GM18498 (cell line): Measurements from ENCODE around the gene SHOX.
"Not testable (repeated sequence)": the region's sequence is repeated elsewhere in the genome, so short reads cannot be mapped to it uniquely, and the experiment has no call there.

Experiments used
- ATAC-seq: cut with Tn5 transposase; IDR thresholded peaks from one replicate; pipeline ENCODE4 v1.9.1; 2021; ENCODE audit warnings: mild to moderate bottlenecking, moderate library complexity; ENCODE audit not compliant: unreplicated experiment

SHOX gene

DNA sequence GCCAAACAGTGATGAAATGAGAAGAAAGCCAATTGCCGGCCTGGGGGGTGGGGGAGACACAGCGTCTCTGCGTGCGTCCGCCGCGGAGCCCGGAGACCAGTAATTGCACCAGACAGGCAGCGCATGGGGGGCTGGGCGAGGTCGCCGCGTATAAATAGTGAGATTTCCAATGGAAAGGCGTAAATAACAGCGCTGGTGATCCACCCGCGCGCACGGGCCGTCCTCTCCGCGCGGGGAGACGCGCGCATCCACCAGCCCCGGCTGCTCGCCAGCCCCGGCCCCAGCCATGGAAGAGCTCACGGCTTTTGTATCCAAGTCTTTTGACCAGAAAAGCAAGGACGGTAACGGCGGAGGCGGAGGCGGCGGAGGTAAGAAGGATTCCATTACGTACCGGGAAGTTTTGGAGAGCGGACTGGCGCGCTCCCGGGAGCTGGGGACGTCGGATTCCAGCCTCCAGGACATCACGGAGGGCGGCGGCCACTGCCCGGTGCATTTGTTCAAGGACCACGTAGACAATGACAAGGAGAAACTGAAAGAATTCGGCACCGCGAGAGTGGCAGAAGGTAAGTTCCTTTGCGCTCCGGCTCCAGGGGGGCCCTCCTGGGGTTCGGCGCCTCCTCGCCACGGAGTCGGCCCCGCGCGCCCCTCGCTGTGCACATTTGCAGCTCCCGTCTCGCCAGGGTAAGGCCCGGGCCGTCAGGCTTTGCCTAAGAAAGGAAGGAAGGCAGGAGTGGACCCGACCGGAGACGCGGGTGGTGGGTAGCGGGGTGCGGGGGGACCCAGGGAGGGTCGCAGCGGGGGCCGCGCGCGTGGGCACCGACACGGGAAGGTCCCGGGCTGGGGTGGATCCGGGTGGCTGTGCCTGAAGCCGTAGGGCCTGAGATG lies at the start of gene SHOX:
Gene SHOX (plus strand): TSS at position 180 of the 885 bp plus-strand sequence. CDS start 107 bp downstream, at position 287.
- no peak for ATAC-seq

DNA sequence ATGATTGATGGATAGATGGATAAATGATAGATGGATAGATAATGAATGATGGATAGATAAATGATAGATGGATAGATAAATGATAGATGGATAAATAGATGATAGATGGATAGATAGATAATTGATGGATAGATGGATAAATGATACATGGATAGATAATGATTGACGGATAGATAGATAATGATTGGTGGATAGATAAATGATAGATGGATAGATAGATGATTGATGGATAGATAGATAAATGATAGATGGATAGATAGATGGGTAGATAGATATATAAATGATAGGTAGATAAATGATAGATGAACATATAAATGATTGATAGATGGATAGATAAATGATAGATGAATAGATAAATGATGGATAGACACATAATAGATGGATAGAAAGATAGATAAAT lies 49.5 kb upstream of the SHOX start:
- no peak for ATAC-seq

DNA sequence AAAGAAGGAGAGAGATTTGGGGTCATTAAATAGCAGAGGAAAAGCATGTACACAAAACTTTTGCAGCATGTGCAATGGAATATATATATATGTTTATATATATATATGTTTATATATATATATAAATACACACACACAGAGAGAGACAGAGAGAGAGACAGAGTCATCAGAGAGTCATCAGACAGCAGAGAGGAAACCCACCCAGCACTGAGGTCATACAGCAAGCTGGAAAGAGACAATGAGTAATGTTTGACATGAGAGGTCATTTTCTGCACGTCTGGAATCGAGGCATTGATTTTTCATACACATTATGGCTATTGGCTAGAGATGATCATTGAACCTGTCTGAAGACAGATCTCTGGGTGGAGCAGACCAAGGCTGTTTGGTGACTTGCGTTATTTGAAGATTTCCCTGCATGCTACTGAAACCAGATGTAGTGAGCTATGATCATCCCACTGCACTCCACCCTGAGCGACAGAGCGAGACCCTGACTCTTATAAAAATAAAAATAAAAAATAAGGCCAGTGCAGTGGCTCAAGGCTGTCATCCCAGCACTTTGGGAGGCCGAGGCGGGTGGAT lies 48.8 kb upstream of the SHOX start:
- no peak for ATAC-seq

DNA sequence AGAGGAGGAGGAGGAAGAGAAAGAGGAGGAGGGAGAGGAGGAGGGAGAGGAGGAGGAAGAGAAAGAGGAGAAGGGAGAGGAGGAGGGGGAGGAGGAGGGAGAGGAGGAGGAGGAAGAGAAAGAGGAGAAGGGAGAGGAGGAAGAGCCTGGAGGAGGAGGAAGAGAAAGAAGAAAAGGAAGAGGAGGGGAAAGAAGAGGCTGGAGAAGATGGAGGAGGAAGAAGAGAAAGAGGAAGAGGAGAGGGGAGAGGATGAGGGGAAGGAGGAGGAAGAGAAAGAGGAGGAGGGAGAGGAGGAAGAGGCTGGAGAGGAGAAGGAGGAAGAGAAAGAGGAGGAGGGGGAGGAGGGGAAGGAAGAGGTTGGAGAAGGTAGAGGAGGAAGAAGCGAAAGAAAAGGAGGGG lies 46.0 kb upstream of the SHOX start:
- no peak for ATAC-seq

DNA sequence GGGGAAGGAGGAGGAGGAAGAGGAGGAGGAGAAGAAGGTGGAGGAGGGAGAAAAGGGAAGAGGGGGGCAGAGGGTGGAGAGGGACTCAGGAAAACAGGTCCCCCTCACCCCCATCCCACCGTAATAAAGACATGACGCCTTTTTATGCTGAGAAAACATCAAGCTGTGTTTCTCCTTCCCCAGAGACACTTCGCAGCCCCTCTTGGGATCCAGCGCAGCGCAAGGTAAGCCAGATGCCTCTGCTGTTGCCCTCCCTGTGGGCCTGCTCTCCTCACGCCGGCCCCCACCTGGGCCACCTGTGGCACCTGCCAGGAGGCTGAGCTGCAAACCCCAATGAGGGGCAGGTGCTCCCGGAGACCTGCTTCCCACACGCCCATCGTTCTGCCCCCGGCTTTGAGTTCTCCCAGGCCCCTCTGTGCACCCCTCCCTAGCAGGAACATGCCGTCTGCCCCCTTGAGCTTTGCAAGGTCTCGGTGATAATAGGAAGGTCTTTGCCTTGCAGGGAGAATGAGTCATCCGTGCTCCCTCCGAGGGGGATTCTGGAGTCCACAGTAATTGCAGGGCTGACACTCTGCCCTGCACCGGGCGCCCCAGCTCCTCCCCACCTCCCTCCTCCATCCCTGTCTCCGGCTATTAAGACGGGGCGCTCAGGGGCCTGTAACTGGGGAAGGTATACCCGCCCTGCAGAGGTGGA lies 45.3 kb upstream of the SHOX start:
- ATAC-seq, result no peak

DNA sequence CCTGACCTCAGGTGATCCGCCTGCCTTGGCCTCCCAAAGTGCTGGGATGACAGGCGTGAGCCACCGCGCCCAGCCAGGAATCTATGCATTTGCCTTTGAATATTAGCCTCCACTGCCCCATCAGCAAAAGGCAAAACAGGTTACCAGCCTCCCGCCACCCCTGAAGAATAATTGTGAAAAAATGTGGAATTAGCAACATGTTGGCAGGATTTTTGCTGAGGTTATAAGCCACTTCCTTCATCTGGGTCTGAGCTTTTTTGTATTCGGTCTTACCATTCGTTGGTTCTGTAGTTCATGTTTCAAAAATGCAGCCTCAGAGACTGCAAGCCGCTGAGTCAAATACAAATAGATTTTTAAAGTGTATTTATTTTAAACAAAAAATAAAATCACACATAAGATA lies 44.2 kb upstream of the SHOX start:
- ATAC-seq, result no peak

DNA sequence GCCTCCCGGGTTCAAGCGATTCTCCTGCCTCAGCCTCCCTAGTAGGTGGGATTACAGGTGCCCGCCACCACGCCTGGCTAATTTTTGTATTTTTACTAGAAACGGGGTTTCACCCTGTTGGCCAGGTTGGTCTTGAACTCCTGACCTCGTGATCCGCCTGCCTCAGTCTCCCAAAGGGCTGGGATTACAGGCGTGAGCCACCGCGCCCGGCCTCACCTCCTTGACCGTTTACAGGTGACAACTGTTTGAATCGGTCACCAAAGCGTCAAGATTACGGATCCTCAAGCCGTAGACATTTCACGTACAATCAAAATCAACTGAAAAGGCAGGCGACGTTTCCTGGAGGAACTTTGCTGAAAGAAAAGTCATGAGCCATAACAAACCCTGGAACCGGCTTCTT lies 41.3 kb upstream of the SHOX start:
- not testable (repeated sequence) for ATAC-seq

DNA sequence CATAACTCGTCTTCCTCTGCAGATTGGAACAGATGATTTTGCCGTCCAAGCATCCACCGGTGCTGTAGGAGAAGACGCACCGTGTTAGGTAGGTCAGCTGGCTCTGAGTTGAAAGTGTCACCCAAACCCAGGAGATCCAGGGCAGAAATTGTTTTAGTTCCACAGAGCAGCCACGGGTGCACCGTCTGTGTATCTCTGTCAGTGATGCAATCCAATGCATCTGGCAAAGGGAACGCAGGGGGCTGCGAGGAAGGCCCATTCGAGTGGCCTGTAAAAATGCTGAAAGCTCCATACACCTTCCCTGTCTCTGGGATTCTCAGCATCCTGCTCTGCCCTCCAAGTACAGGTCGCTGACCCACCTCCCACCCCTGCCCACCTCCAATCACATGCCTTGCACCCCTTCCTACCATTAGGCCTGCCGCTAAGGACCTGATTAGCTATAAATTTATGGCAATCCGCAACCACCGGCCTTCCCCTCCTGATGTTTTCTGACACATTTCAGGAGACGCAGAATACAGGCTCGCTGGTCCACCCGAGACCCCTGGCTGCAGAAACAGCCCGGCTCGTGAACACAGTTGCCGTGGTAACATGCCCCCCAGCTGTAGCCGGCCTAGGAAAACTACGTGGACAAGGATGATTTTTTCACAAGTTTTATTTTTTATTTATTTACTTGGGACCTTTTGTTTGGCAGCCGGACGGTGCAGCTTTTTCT lies 39.7 kb upstream of the SHOX start:
- no peak for ATAC-seq

DNA sequence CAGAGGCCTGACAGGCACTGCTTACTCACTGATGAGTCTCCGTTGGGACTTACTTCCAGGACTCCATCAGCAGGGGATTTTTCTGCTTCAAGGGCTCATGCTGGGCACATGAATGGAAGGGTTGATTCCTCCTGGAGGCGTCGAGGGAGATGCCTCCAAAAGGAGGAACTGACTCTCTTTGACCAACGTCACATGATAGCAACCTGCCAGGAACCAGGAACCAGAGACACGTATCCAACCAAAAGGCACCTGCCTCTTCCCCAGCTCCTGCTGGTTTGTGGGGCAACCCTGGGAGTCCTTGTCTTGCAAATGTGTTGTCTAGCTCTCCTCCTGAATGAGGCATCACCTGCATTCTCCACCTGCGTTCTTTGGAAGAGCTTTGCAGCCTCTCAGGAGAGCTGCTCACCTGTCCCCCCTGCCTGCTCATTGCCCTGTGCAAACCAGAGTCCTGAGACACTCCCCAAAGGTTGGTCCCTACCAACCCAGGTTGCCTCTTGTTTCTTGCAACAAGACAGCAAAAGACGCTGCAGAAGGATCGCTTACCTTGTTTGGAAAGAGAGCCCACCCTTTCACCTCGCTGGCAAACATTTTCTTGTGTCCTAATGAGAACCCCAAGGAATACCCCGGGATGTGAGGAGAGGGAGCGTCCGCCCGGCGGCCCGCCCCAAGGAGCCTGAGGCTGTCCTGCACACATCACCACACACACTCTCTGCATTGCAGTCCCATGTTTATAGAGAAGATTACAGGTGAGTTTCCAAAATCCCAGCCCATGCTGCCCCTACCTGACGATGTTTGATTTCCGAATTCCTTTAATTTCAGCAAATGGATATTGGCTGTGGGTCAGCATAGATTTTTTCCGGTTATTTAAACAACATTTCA lies 30.5 kb upstream of the SHOX start:
- ATAC-seq, result no peak

DNA sequence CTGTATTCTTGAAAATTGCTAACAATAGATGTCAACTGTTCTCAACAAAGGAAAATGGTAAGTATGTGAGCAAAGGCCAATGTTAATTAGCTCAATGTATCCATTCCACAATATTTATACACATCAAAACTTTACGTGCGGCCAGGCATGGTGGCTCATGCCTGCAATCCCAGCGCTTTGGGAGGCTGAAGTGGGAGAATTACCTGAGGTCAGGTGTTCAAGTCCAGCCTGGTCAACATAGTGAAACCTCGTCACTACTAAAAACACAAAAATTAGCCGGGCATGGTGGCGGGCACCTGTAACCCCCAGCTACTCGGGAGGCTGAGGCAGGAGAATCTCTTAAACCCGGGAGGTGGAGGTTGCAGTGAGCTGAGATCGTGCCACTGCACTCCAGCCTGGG lies 27.6 kb upstream of the SHOX start:
- ATAC-seq, result not testable (repeated sequence)

DNA sequence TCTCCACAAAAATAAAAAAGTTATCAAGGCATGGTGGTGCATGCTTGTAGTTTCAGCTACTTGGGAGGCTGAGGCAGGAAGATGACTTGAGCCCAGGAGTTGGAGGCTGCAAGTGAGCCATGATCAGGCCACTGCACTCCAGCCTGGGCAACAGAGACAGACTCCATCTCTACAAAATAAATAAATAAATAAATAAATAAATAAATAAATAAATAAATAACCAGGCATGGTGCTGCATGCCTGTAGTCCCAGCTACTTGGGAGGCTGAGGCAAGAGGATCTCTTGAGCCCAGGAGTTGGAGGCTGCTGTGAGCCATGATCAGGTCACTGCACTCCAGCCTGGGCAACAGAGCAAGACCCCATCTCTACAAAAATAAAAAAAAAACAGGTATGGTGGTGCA lies 26.0 kb upstream of the SHOX start:
- ATAC-seq, result not testable (repeated sequence)

DNA sequence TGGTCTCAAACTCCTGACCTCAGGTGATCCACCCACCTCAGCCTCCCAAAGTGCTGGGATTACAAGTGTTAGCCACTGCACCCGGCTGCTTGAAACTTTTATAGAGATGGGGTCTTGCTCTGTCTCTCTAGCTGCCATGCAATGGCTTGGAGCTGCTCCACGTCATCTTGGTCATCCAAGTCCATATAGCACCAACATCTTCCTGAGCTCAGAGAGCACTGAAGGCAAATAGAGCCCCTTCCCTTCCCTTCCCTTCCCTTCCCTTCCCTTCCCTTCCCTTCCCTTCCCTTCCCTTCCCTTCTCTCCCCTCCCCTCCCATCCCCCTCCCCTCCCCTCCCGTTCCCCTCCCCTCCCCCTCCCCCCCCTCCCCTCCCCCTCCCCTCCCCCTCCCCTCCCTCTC lies 22.5 kb upstream of the SHOX start:
- ATAC-seq, result not testable (repeated sequence)

DNA sequence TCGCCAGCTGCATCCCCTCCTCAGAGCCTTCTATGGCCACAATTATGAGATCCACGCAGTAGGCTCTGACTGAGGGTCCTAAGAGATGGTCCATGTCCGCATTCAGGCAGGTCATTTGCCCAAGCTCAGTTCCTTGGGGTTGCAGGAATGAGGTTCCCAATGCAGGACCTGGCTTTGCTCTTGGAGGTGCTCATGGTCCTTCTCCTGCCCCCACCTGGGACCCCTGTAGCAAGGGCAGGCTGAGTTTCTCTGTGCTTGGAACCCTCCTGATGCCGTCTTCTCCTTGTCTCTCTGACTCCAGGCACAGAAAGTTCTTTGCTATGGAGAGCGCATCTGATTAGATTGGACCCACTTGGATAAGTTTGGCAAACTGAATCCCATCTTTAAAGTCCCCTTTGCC lies 16.5 kb upstream of the SHOX start:
- ATAC-seq, result no peak

DNA sequence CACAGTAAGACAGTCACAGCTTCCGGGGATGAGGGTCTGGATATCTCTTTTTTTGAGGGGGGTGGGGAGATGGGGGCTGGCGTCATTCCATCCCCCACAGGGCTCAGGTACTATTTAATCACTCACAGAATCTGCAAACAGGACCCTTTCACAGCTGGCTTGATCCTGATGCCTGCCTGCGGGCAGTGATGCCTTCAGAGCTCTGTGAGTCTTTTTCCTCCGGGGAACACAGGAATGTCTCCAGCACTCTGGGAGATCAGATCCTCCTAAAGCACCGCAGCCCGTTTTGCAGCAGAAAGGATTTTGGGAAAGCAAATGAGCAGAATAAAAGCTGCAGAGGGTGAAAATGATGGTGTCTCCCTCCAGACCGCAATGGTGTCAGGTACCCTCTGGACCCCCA lies 13.2 kb upstream of the SHOX start:
- no peak for ATAC-seq

DNA sequence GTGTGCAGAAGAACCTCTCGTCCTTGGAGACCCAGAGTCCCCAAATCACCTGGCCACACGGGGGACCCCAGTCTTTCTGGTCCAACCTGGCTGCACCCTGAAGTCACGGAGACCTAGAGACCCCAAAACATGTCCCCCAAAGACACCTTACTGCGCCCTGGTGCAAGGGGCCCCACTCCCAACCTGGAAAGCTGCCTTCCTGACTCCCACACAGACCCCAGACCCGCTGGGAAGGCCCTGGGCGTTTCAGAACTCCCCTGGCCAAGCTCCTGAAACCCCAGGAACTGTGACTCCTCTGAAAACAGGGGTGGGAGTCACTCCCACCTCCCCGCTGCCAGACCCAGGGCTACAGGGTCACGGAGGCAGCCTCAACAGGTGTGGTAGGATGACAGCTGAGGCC lies 12.7 kb upstream of the SHOX start:
- no peak for ATAC-seq

DNA sequence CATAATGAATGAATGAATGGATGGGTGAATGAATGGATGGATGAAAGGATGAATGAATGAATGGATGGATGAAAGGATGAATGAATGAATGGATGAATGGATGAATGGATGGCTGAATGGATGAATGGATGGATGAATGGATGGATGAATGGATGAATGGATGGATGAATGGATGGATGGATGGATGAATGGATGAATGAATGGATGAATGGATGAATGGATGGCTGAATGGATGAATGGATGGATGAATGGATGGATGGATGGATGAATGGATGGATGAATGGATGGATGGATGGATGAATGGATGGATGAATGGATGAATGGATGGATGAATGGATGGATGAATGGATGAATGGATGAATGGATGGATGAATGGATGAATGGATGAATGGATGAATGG lies 12.3 kb upstream of the SHOX start:
- not testable (repeated sequence) for ATAC-seq

DNA sequence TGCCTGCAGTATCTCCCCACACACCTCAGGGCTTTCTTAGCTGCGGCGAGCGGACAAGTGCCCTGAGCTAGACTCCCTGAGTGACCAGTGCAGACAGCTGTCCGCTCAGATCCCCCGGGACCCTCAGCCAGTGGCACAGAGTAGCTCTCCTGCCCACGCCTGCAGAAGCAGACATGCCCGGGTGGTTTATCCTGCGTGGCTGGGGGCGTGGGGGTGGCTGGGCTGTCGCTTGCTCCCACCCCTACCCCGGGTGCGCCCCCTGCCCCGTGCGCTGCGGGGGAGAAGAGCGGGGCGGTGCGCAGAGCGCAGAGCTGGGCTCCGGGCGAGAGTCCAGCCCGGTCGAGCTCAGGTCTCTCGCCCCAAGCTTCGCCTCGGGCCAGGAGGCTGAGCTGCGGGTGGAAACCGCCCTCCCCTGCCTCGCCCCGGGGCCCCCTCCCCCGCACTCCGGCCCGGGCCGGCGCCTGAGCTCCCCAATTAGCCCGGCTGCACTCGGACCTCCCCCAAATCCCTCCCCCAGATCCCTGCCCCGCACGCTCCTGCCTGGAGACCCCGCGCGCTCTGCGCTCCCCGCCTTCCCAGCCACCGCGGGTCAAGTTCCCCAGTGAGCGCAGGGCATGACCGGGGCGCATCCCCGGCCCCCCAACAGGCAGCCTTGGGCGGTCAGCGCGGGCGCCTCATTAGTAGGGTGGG lies 11.7 kb upstream of the SHOX start:
- no peak for ATAC-seq

DNA sequence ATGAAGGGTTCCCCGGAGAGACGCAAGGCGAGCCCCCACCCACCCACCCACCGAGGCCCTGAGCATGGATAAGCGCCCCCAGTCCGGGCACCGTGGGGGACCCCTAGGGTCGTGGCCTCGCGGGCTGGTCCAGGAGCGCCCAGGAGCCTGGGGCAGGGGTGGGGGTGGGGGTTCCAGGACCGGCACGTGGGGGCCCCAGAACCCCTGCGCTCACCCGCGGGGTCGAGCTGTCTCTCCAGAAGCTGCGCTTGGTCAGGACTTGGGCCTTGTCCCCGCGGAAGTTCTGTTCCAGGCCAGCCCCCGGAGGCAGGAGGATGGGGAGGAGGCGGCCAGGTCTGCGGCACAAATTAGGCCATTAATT lies 11.2 kb upstream of the SHOX start:
- no peak for ATAC-seq

DNA sequence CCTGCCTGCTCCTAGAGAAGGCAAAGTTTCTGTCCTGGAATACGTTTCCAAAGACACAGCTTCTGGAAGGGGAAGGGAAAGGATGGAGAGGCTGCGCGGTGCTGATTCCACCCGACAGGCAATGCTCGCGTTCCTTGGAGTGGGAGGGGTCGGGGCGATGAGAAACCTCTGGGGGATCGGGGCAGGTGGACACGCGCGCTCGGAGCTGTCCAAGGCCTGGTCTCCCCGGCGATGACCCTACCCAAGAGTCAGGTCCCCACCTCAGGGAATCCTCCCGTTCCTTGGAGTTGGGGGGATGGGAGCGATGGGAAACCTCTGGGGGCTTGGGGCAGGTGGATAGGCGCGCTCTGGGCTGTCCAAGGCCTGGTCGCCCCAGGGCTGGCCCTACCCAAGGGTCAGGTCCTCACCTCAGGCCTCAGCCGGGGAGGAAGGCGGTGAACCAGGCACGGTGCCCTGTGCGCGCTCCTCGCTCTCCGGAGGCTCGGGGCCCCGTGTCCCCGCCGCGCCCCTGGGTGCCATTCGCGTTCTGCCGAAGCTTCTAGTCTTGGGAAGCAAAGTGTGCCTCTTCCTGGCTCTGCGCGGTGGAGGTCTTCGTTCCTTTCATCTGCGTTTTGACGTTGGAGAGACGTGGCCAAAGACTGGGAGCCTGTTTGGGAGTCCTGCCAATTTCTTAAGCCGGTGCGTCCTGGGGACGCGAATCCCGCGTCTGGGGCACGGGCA lies 10.6 kb upstream of the SHOX start:
- no peak for ATAC-seq
